Gastroesophageal sphincter (tissue), 4 donors: ENCODE measurements around the gene PSMD14. TPM values are rescaled to one million over a fixed set of nuclear protein-coding genes. Genes with fewer than 3 reads are reported as not detected.
"Not testable (repeated sequence)": the region's sequence is repeated elsewhere in the genome, so short reads cannot be mapped to it uniquely, and the experiment has no call there.

Experiments
- ATAC-seq: fragments of 150-250 bp; one replicate; pipeline ENCODE4 v1.9.1; 2016; ENCODE audit warnings: mild to moderate bottlenecking, moderate library complexity
- H3K27ac ChIP-seq, 4 donors: fragments of 200-600 bp; sonication (generic) in 3 of 4; 1 replicate in 3 of 4; 2 replicates in 1 of 4; pipeline ENCODE4 v1.5.1; 2016 to 2019
- H3K27me3 ChIP-seq: fragments of 200-600 bp; sonication (generic); one replicate; pipeline ENCODE4 v1.5.1; 2019
- H3K36me3 ChIP-seq, 2 donors: fragments of 200-600 bp; sonication (generic); one replicate each; pipeline ENCODE4 v1.5.1; 2019; ENCODE audit warnings: control low read depth in 1 of 2
- H3K4me1 ChIP-seq, 3 donors: fragments of 200-600 bp; sonication (generic); 1 replicate in 2 of 3; 2 replicates in 1 of 3; pipeline ENCODE4 v1.5.1; 2016 to 2019; ENCODE audit warnings: control low read depth in 2 of 3
- H3K4me3 ChIP-seq, 2 donors: fragments of 200-600 bp; sonication (generic); one replicate each; pipeline ENCODE4 v1.5.1; 2019; ENCODE audit warnings: mild to moderate bottlenecking in 1 of 2, moderate library complexity in 1 of 2
- H3K9me3 ChIP-seq, 3 donors: fragments of 200-600 bp; sonication (generic); one replicate each; pipeline ENCODE4 v1.5.1; 2017 to 2019; ENCODE audit warnings: control low read depth in 2 of 3
- CTCF ChIP-seq, 4 experiments: fragments of 200-600 bp in 2 of 4; fragments of 450-650 bp in 2 of 4; sonication (generic) in 1 of 4; IDR thresholded peaks; one replicate each; pipeline ENCODE4 v1.5.1; 2017 to 2019; ENCODE audit warnings: antibody characterized with exemption in 4 of 4, mild to moderate bottlenecking in 2 of 4, moderate library complexity in 2 of 4
- EP300 ChIP-seq: sonication (generic); formaldehyde crosslinking; IDR thresholded peaks from one replicate; pipeline ENCODE4 v1.6.1; 2017; ENCODE audit warnings: antibody characterized with exemption, mild to moderate bottlenecking
- POLR2A ChIP-seq, 2 donors: fragments of 450-650 bp; IDR thresholded peaks; one replicate each; pipeline ENCODE4 v1.6.1; 2017; ENCODE audit warnings: antibody characterized with exemption in 2 of 2, mild to moderate bottlenecking in 2 of 2, moderate library complexity in 1 of 2
- POLR2AphosphoS5 ChIP-seq: sonication (generic); formaldehyde crosslinking; IDR thresholded peaks from one replicate; pipeline ENCODE4 v1.6.1; 2017; ENCODE audit warnings: antibody characterized with exemption
- WGBS, 2 donors: methylation state at CpG; one replicate each; pipeline ENCODE4 v1.1.5; 2018; ENCODE audit warnings: low coverage in 1 of 2; 5-methylcytosine and 5-hydroxymethylcytosine counted together
- total RNA-seq, 4 donors: library from RNA; depleted of rRNA; stranded (reverse); fragments of >200 nt; gene quantifications; one replicate each; pipeline ENCODE4 v1.1.0, GENCODE V29; 2016

The PSMD14 gene
- total RNA-seq, 4 donors from 2014 or later, result 32.3 to 46.1 (median 35.6) TPM

- whole genome bisulfite sequencing, 2 donors, result 85 to 89% methylated on average over 4 to 11 of the region's 11 CpGs
These were observed 26.5 kb upstream of the PSMD14 start for GRCh38 chr2:161281615-161282310.

GRCh38 chr2:161282311-161282644 is 25.9 kb upstream of the PSMD14 start:
- 68 to 80% methylated on average over 1 to 4 of the region's 9 CpGs for WGBS, 2 donors
- H3K4me1 ChIP-seq, ATAC-seq, H3K36me3 ChIP-seq, H3K4me3 ChIP-seq, H3K27ac ChIP-seq, H3K9me3 ChIP-seq: not testable (repeated sequence)
- H3K27me3 ChIP-seq, result peaks cover 20% of the 10 kb centered on the region

More at GRCh38 chr2:161281615-161282310, 26.5 kb upstream of the PSMD14 start:
- peaks cover 20% of the 10 kb centered on the region for H3K27me3 ChIP-seq
- not testable (repeated sequence) for H3K4me3 ChIP-seq, H3K9me3 ChIP-seq, H3K27ac ChIP-seq, H3K4me1 ChIP-seq, ATAC-seq, H3K36me3 ChIP-seq

GRCh38 chr2:161283926-161284325 is 24.3 kb upstream of the PSMD14 start:
- WGBS, 2 donors, result 64 to 100% methylated on average over 1 of the region's 1 CpG
- H3K27me3 ChIP-seq, result peaks cover 16% of the 10 kb centered on the region
- ATAC-seq, result no peak
- no peaks in the 10 kb centered on the region for H3K4me1 ChIP-seq
- no peaks in the 10 kb centered on the region for H3K36me3 ChIP-seq
- no peak for TF ChIP-seq CTCF (IDR thresholded peaks at IDR 0.05)
- TF ChIP-seq EP300, result no peak
- no peak for TF ChIP-seq POLR2A (IDR thresholded peaks at IDR 0.05)
- no peak for TF ChIP-seq POLR2AphosphoS5
- no peak overlapping the region for H3K4me3 ChIP-seq
- H3K27ac ChIP-seq, result no peak overlapping the region
- H3K9me3 ChIP-seq, result peaks cover 0 to 7% (median 0%) of the 10 kb centered on the region in 3 donors

GRCh38 chr2:161303535-161304050 is 4.6 kb upstream of the PSMD14 start:
- H3K4me1 ChIP-seq, result peaks cover 0 to 10% (median 0%) of the 10 kb centered on the region in 3 donors
- H3K27me3 ChIP-seq, result no peaks in the 10 kb centered on the region
- H3K4me3 ChIP-seq, result no peak overlapping the region
- no peak overlapping the region for H3K27ac ChIP-seq
- no peak for ATAC-seq
- no peak for TF ChIP-seq EP300
- no peak for TF ChIP-seq POLR2A (IDR thresholded peaks at IDR 0.05)
- no peak for TF ChIP-seq POLR2AphosphoS5
- no peak for TF ChIP-seq CTCF (IDR thresholded peaks at IDR 0.05)
- 60 to 74% methylated on average over 1 of the region's 1 CpG for WGBS, 2 donors
- H3K36me3 ChIP-seq, result no peaks in the 10 kb centered on the region
- H3K9me3 ChIP-seq, result no peaks in the 10 kb centered on the region

GRCh38 chr2:161306919-161307318 is 1.3 kb upstream of the PSMD14 start:
- Histone ChIP-seq H3K36me3 (no peaks in the 10 kb centered on the region), H3K4me3 (no peak overlapping the region), H3K4me1 (peaks cover 0 to 26% (median 6%) of the 10 kb centered on the region in 3 donors), H3K27me3 (no peaks in the 10 kb centered on the region), H3K9me3 (no peaks in the 10 kb centered on the region), H3K27ac (no peak overlapping the region)
- 86 to 100% methylated on average over 1 to 2 of the region's 6 CpGs for WGBS, 2 donors
- ATAC-seq, result no peak
- TF ChIP-seq CTCF (IDR thresholded peaks at IDR 0.05) (no peak), EP300 (no peak), POLR2AphosphoS5 (no peak), POLR2A (IDR thresholded peaks at IDR 0.05) (no peak)

GRCh38 chr2:161307676-161308075 is 549 bp upstream of the PSMD14 start:
- Histone ChIP-seq H3K4me3 (peak overlapping the region; percentile 77 to 96), H3K36me3 (no peaks in the 10 kb centered on the region), H3K4me1 (peaks cover 0 to 26% (median 6%) of the 10 kb centered on the region in 3 donors), H3K9me3 (no peaks in the 10 kb centered on the region), H3K27ac (peak overlapping the region; percentile 80 to 88 (median 86)), H3K27me3 (no peaks in the 10 kb centered on the region)
- TF ChIP-seq CTCF (IDR thresholded peaks at IDR 0.05), result no peak
- TF ChIP-seq POLR2AphosphoS5, result no peak
- no peak for TF ChIP-seq EP300
- no peak for TF ChIP-seq POLR2A (IDR thresholded peaks at IDR 0.05)
- WGBS, 2 donors, result 30 to 32% methylated on average over 6 of the region's 6 CpGs
- no peak for ATAC-seq
